Islet precursor cell (in vitro differentiated cells): Measurements from ENCODE around the gene TRIM44.
A peak's percentile ranks its signal among the peaks of the same experiment; 100 is the strongest.

Experiments used
- DNase-seq: peaks from one replicate; pipeline ENCODE4 v3.0.0-alpha.2; 2018

TRIM44 gene

DNA sequence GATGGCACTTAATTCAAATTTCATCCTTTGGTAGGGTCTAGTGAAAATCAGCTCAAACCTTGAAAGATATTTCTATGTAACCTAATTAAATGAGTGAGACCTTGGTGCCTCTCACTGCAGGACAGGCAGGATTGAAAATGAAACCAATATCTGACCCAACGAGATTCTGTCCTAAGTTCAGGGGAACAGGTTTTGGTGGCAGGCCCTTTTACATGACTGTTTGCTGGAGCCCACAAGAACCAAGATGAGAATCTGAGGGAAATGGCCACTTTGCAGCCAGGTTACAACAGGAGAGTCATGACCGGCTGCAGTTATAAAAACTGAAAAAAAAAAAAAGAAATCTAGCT lies 130.2 kb downstream of the TRIM44 start:
- DNase-seq = no peak

DNA sequence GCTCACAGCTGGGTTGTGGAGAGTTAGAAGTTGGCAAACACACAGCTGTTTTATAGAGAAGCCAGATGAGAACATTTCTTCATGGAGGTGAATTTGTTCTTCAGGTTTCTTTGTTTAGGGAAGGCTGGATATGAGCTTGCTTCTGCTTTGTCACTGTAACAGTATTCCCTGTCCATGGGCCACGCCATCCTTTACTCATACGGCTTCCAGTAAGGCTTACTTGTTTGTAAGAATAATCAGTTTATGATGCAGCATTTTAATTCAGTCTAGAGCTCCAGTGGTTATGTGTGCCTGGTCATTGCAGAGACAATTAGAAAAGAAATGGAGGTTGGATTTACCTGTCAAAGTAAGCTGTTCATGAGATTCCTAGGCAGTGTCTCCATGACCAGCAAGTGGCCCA lies 131.8 kb downstream of the TRIM44 start:
- DNase-seq = no peak

DNA sequence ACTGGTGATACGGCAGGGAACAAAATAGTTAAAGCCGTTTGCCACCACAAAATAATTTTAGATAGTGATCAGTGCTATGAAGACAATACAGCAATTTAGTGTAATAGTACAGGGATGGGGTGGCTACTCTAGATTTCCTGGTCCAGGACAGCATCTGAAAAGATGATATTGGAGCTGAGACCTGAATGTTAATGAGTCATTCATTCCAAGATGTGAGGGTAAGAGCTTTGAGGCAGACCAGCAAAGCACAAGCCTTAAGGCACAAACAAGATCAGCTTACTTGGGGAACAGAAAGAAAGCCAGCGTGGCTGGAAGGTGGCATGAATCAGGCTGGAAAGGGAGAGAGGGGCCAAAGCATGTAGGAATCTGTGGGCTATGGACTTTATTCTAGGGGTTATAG lies 132.3 kb downstream of the TRIM44 start:
- DNase-seq = no peak

DNA sequence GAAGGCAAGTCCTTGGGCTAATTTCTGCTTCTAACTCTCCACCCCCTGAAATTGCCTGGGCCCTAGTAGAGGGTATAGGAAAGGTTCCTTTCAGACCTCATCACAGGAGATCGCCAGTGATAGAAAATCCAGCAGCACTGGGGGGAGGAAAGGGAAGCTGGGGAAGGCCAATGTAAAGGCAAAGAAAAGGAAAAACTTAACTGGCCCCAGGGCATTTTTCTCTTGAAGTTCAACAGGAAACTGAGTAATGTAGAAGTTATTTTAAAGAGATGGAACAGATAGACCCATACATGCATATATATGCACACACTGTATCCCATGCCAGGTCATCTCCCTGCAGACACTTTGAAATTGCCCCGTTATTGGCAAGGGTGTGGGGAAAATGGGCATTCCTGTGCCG lies 134.0 kb downstream of the TRIM44 start:
- DNase-seq = peak; percentile 72

DNA sequence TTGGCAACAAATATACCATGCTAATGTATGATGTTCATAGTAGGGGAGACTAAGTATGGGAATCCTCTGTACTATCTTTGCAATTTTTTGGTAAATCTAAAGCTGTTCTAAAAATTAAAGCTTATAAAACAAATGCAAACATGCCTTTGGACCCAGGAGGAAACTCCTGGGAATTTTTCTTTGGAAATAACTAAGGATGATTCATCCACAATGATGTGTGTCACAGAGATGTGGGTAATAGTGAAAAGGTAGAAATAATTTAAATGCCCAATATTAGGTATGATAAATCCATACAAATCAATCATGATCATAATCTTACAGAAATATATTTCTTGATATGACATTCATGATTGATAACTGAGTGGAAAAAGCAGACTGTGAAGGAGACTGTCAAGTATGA lies 135.8 kb downstream of the TRIM44 start:
- DNase-seq = no peak

DNA sequence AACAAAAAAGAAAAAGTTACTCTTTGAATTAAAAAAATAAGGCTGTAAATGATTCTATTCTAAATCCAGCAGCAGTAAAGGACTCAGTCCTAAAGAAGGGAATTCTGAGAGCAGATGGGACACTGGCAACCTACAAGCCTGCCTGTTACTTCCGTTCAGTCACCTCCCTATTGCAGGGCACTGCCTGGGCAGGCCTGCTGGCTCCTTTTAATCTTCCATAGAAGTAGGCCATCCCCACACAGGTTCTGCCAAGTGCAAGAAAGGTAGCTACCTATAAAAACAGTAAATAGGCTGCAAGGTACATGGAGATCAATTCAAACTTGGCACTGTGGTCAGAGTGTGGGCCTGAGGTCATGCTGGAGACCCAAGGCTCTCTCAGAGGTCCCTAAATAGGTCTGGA lies 136.4 kb downstream of the TRIM44 start:
- no peak for DNase-seq

DNA sequence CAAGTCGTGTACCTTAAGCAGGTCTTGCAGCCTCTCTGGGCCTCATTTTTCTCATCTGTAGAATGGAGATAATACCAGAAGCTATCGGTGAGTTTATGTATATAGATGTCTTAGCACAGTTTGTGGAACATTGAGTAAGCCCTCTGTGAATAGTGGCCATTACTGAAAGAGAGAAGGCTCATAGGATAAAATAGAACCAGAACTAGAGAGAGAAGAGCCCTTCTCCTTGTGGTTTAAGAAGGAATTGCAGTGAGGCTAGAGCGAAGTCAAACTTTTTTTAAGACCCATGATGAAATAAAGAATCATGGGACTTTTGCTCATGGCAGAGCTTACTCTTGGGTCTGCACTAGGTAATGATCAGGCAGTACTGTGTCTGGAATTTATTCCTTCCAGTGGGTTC lies 137.1 kb downstream of the TRIM44 start:
- DNase-seq = no peak

DNA sequence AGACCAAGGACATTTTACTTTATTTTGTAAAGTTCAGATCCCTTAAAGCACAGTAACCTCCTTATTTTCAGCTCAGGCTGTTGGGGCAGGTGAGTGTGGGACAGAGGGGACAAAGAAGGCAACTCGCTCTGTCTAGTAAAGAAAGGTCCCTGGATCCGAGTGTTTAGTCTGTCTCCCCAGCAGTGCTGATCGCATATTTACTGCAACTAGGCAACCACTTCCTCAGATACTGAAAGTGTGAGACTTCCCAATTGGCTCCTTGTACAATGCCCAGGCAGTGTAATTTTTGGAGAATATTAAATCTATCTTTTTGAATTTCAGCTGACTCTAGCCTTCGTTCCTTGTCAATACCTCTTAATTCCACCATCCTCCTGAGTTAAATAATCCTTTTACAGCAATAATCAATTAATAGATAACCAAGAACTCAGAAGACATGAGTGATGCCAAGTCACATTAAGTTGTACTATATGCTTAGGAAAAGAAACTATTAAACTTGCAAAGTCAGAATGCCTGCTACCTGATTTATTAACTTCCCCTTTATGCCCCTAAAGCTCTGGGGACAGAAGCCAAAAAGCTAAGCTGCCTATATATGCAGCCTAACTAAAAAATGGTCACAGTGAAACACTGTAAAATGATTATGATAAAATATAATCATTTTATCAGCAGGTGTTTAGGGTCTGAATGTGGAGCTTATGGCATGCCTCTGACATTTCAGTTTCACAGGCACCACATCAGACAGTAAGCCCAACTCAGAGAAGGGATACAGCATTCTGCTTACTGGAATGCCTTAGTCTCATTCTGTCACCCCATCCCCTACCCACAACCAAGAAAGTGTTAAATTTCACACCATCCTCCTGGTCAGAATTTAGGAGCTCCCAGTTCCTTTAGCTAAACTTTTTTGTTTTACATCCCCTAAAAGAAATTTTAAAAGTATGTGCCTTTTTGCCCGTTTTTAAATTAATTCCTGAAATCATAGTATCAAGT lies 138.7 kb downstream of the TRIM44 start:
- no peak for DNase-seq

DNA sequence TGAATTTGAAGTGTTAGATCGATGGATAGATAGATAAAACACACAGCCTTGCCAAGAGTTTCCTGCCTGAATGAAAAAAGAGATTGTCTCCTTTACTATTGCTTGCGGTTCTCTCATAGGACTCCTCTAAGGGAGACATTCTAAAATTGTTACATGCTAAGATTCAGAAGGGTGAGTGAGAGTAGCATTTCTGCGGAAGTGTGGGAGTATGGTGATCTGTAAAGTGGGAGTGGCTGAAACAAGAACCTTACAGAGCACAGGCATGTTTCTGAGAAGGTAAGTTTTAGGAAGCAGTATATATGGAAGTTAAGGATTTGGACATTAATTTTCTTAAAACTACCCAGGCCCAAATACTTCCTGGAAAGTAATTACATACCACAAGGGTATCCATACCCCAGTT lies 139.6 kb downstream of the TRIM44 start:
- DNase-seq = no peak

DNA sequence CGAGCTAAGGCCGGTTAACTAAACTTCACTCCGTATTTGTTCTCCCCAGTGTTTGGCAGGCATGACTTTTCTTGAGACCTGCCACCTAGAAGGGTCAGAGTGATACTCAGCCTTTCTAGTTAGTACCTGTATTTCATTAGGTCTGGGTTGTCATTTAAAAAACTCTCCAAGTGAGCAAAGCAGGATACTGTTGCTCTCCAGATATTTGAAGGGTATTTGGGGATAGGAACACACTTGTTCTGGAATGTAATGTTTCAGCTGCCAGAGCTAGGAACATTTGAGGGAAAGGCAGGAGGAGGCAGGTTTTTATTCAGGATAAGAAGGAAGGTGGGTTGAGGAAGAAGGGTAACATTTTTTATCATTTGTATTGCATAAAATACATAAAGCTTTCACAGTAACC lies 140.1 kb downstream of the TRIM44 start:
- DNase-seq = no peak

DNA sequence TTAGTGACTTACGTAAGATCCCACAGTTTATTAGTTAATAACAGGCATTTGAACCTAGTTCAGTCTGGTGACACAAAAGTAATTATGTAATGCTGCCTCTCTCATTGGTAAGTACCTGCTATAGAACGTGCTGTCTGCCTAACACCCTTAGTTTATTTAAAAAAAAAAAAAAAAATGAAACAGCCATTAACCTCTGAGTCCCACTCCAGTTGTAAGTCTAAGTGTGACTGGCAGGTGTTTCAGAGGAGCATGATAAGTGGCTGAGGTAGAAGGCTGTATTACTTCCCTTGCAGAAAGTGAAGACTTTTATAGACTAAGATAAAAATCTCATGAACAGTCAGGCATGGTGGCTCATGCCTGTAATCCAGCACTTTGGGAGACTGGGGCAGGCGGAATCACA lies 140.5 kb downstream of the TRIM44 start:
- no peak for DNase-seq

DNA sequence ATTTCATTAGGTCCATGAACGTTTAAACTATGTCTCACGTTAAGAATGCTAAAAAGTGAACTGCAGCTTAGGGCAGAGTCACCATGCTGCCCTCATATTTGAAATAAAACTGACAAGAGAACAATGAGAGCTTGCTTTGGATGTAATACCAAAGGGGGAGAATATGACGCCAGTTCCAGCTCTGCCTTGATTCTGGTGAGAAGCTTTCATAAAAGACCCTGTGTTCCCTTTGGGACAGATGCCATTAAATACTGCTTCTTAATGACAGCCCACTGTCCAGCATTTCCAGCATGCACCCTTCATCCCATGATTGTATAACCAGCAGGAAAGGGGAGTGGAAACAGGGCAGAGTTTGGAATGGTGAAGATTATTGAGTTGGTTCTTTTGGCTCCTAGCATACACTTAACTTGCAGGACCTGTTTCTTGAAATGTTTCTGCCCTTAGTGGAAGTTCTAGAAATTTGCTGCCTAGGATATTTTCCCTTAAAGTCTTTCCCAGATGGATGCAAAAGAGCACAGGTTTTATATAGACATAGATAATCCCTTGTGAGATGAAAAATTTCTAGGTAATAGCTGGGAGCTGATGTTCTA lies 142.0 kb downstream of the TRIM44 start:
- no peak for DNase-seq

DNA sequence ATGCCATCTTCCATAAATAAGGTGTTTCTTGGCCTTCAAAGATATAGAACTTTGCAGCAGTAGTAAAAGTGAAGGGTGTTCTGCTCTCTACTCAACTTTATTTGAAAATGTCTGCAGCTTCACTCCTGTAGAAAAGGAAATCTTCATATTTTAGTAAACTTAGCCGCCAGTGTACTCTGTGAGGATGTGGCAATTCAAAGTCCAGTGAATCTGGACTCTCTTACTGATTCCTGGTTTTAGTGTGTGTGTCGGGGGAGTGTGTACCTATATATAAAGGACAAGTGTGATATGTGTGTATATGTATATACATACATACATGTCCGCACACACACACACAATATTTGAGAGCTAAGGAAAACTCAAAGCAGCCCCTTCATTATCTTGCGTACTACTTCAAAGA lies 147.0 kb downstream of the TRIM44 start:
- no peak for DNase-seq

DNA sequence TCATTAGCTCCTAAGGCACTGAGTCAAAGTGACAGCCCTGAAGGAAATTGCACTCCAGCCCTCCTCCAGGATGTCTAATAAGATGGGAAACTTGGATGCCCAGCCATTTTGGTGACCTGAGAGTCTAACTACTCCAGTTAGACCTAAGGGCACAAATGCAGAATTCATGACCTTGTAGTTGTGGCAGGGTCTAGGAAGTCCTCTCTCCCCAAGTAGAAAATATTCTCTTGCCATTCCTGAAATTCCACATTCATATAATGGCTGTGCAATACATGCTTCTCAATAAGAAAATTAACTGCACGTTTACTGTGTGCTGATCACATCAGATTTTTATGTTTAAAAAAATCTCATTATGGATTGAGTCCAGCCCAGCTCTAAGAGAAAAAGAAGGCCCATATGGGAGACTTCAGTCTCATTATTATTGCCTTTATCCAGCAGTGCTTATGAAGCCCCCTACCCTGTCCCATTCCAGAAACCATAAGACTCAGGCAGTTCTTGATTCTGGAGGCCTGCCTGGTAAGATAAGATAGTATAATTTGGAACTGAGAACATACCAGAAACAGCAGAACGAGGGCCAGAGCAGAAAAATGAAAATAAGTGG lies 147.6 kb downstream of the TRIM44 start:
- no peak for DNase-seq

DNA sequence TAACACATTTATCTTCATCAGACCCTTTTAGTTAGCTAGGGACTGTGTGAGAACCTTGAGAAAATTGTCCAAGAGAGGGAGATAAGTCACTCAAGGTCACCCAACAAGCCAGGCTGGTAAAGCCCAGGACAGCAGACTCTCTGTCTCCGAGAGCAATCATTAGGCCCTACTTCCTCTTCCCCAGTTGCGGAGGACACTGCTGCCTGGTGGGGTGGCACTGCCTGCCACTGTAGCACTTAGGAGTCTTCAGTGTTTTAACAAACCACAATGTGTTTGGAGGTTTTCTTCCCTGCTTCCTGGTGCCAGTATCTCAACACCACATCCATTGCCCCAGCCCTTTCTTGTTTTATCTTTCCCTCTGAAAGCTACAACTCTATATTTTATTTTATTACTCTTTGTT lies 149.2 kb downstream of the TRIM44 start:
- DNase-seq = peak; percentile 67

DNA sequence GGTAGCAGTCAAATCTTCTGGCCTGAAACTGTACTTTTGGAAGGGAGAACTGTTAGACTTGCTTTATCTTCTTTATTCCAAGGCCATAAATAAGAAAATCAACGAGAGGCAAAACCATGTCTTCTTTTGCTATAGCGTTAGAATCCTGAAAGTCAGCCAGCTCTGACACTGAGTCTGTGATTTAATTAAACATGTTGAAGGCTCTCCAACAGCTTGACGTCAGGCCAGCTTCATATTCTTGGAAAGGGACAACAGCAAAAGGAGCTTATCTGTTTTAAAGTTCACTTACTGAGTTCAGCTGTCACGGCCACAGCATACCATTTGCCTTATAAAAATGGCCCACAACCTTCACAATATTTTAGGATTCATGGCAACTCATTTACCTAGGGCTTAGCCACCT lies 150.3 kb downstream of the TRIM44 start:
- no peak for DNase-seq

DNA sequence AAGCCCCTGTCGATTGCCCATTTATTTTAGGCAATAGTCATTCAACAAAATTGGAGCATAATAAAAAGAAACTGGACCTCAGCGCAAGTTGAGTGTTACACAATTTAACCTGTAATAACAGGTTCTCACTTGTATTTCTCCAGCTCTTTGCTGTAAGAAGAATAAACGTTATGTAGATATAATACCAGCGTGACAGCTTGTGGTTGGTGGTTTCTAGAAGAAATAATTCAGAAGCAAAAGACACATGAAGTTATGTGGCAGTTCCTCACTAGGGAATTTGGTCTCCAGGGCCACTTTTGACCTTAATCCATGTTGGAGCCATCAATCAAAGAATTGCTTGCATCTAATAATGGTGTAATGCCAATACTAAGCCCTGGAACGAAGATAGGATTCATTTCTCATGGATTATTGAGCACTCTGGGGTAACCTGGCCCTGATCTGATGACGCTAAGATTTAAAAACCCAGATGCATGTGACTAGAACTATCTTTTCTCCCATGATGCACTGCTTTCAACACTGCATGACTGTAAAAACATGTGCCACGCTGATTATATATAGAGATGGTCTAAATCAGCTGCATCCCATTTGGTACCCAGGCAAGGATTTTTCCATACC lies 151.6 kb downstream of the TRIM44 start:
- no peak for DNase-seq

DNA sequence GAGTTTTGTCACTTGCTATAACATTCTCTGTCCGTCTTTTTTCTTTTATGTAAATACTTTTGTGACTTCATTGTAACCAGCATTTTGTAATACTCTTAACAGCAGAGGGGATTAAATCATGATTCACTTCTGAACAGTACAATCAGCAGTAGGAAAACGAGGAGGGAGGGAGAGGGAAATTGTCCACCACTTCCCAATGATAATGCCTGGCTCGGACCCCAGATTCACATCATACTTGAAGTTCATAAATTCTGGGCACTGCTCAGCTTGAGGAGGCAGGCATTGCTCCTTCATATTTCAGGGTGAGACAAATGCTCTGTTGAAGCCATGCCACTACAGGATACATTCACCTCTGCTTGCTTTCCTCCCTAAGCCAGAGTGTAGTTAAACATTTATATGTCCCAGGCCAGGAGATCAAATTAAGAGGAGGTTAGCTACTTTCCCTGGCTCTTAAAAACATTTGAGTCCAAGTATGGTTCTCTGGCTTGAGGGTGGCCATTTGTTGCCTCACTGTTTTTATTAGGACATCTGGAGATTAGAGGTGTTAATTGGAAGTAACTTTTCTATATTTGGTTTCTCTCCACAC lies 152.2 kb downstream of the TRIM44 start:
- DNase-seq = no peak

DNA sequence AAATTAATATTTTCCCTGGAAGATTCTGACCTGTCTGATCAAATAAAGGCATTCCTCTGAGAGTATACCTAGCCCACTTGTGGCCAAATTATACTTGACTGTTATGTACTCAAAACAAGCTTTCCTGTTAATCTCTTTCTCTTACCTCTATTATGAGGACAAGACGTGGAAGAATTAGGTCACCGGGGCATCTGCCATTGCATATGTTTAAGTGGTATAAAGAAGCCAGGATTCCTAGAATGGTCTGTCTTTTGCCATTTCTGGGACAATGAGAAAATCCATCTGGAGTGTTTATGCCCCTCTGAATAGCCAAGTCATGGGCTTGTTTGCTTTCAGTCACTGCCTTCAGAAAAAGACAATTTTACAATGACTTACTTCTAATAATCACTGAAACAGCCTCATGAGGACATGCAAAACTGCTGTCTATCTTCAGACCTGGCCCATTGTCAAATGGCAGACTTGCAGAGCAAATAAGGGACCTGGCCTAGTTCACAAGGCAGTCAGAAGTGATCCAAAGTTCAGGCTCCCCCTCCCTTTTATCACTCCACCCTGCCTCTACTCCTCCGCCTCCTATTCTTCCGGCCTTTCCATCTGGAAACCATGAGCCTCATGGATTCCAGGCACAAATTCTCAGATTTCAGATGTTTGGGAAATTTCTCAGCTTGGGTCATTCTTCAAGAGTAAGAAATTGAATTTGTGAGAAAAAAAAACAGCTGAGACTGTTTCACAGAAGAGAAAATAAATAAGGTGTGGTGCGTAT lies 153.2 kb downstream of the TRIM44 start:
- DNase-seq = peak; percentile 7

DNA sequence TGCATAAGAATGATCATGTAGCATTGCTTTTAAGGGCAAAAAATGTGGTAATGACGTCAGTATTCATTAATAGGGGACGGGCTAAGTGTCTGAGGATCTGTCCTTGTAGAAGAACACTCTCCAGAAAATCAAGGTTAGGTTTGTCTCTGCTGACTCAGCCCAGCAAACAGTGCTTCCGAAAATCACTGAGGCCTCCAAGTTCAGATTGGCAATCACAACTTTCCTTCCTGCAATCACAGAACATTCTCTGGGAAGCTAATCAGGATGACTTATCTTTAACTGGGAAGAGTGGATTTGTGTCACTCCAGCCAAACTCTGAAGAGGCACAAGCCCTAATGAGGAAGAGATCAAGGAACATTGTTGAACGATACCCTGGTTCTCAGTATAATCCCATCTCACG lies 158.0 kb downstream of the TRIM44 start:
- DNase-seq = peak; percentile 17

DNA sequence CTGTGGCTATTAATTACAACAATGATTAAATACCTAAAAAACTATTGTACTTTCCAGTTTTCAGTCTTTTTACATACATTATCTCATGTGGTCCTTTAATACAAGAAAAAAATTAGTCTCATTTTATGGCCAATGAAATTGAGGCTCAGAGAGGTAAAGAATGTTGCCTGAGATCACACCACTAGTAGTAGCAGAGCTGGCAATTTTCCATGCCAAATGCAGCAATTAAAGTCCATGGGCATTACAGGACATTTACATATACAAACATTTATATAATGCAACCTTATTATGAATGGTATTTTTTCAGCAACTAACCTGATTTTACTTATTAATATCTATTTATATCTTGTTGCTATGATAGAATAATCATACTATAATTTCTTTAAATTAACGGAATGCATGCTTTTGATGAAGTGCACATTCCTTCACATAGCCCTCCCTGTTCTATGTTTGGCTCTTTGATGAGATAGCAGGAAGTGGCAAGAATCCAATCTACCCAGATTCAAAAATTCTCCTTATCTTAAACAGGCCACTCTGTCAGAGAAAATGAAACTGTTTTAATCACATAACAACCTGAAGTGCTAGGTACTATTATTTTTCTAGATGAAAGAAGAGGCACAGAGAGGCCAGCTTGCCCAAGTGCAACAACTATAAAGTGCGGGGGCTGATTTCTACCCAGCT lies 160.4 kb downstream of the TRIM44 start:
- no peak for DNase-seq

DNA sequence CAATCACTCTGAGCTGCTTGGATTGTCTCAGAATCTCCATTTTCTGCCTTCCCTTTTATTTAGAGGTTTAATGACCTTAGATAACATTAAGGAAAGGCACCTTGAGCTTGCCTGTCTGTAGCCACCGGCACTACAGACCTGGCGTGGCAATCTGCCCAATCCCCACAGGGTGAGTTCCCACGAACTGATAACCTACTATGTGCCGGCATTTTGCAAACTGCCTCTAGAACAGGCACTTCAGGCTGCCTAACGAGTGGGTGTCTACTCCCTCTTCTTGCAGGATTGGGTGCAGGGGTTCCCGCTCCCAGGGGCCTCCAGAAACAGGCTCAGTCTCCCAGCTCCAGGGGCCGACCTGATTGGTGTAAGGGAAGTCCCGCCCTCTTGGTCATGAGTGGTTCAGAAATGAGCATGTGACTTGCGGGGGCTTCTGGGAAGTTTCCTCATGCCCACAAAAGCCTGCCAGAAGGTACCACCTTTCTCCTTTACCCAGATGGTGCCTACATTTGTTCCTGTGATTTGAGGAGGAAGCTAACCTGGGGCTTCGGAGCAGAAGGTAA lies 161.2 kb downstream of the TRIM44 start:
- peak; percentile 34 for DNase-seq
